Panc1 (cell line): ENCODE data around the gene FGFBP1.

Source experiments
- SIN3A ChIP-seq: IDR thresholded peaks from 2 replicates; pipeline ENCODE4 v1.6.1; 2012; ENCODE audit warnings: low read depth, mild to moderate bottlenecking, low read length, moderate library complexity, borderline replicate concordance; ENCODE audit not compliant: insufficient read depth
- TF ChIP-seq, protein P1 (sequence below): fragments of 450-650 bp; IDR thresholded peaks from 2 replicates; pipeline ENCODE4 v1.5.1; 2017; ENCODE audit warnings: mild to moderate bottlenecking
- TF ChIP-seq, protein P2 (sequence below), 2 experiments: IDR thresholded peaks; 2 replicates each; pipeline ENCODE4 v1.6.1; 2011 to 2012; ENCODE audit warnings: low read depth in 2 of 2, control low read depth in 1 of 2, low read length in 1 of 2, mild to moderate bottlenecking in 1 of 2, moderate library complexity in 1 of 2; ENCODE audit not compliant: insufficient read depth in 1 of 2

DNA sequence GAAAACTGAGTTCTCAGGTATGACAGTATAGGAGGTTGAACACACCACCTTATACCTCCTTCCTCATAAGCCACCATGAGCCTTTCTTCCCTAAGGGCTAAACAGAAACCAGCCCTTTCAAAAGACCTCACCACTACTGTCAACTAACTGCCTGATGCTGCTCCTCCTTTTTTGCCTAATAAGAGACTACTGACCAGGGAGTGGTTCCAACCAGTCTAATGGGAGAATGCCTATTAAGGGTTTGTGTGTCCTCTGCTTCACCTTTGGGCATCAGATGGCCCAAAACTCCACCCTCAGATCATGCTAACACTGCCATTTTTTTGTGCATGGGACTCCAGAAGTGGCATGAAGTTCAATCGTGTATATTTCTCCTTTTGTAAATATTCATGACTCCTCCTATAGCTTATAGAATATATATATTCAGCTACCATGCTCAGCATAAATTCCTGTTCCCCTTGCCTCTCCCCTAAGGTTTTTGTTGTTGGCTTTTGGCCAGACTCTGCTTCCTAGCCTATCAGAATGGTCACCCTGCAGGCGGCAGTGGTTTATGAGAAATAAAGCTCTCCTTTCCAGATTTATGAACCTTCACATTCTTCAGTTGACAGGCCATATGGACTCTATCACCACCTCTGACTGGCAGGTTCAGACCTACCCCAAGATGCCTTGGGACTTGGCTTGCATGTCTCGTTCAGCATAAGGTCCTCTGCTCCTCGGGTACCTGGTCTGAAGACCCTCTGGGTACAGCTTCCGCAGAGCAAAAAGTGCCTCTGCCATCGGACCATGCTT lies 28.2 kb downstream of the FGFBP1 start:
- TF ChIP-seq, protein P1, sequence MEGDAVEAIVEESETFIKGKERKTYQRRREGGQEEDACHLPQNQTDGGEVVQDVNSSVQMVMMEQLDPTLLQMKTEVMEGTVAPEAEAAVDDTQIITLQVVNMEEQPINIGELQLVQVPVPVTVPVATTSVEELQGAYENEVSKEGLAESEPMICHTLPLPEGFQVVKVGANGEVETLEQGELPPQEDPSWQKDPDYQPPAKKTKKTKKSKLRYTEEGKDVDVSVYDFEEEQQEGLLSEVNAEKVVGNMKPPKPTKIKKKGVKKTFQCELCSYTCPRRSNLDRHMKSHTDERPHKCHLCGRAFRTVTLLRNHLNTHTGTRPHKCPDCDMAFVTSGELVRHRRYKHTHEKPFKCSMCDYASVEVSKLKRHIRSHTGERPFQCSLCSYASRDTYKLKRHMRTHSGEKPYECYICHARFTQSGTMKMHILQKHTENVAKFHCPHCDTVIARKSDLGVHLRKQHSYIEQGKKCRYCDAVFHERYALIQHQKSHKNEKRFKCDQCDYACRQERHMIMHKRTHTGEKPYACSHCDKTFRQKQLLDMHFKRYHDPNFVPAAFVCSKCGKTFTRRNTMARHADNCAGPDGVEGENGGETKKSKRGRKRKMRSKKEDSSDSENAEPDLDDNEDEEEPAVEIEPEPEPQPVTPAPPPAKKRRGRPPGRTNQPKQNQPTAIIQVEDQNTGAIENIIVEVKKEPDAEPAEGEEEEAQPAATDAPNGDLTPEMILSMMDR: no peak
- no peak for TF ChIP-seq SIN3A
- TF ChIP-seq, protein P2, sequence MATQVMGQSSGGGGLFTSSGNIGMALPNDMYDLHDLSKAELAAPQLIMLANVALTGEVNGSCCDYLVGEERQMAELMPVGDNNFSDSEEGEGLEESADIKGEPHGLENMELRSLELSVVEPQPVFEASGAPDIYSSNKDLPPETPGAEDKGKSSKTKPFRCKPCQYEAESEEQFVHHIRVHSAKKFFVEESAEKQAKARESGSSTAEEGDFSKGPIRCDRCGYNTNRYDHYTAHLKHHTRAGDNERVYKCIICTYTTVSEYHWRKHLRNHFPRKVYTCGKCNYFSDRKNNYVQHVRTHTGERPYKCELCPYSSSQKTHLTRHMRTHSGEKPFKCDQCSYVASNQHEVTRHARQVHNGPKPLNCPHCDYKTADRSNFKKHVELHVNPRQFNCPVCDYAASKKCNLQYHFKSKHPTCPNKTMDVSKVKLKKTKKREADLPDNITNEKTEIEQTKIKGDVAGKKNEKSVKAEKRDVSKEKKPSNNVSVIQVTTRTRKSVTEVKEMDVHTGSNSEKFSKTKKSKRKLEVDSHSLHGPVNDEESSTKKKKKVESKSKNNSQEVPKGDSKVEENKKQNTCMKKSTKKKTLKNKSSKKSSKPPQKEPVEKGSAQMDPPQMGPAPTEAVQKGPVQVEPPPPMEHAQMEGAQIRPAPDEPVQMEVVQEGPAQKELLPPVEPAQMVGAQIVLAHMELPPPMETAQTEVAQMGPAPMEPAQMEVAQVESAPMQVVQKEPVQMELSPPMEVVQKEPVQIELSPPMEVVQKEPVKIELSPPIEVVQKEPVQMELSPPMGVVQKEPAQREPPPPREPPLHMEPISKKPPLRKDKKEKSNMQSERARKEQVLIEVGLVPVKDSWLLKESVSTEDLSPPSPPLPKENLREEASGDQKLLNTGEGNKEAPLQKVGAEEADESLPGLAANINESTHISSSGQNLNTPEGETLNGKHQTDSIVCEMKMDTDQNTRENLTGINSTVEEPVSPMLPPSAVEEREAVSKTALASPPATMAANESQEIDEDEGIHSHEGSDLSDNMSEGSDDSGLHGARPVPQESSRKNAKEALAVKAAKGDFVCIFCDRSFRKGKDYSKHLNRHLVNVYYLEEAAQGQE (IDR thresholded peaks at IDR 0.05; ENCODE audit: insufficient read depth in 1 of 2, low read depth in 2 of 2, low read length in 1 of 2): no peak
